Heart right ventricle (tissue), 16 donors: ENCODE data around the gene BNIP5. TPM values are rescaled to one million over a fixed set of nuclear protein-coding genes. Genes with fewer than 3 reads are reported as not detected.

Experiments
- ATAC-seq, 8 donors: fragments of 200-7000 bp; cut with Tn5 transposase; one replicate each; pipeline ENCODE4 v1.9.1; 2020; ENCODE audit warnings: mild to moderate bottlenecking in 8 of 8, moderate library complexity in 8 of 8, moderate number of reproducible peaks in 1 of 8
- DNase-seq, 2 donors: peaks; one replicate each; pipeline ENCODE4 v3.0.0-alpha.2; 2020
- H3K27ac ChIP-seq, 10 donors: fragments of 200-600 bp; sonication (generic) in 2 of 10; one replicate each; pipeline versions ENCODE4 v1.5.0 to v1.8.0; 2020 to 2022; ENCODE audit warnings: mild to moderate bottlenecking in 3 of 10
- H3K27me3 ChIP-seq, 7 donors: fragments of 200-600 bp; one replicate each; pipeline ENCODE4 v1.8.0; 2021 to 2022; ENCODE audit warnings: mild to moderate bottlenecking in 2 of 7
- H3K36me3 ChIP-seq, 9 donors: fragments of 200-600 bp; sonication (generic) in 1 of 9; one replicate each; pipeline versions ENCODE4 v1.5.0 to v1.8.0; 2020 to 2022; ENCODE audit warnings: mild to moderate bottlenecking in 2 of 9
- H3K4me1 ChIP-seq, 9 donors: fragments of 200-600 bp; sonication (generic) in 1 of 9; one replicate each; pipeline versions ENCODE4 v1.5.0 to v1.8.0; 2020 to 2022; ENCODE audit warnings: mild to moderate bottlenecking in 4 of 9
- H3K4me3 ChIP-seq, 10 donors: fragments of 200-600 bp; sonication (generic) in 2 of 10; one replicate each; pipeline versions ENCODE4 v1.5.0 to v1.8.0; 2020 to 2022; ENCODE audit warnings: mild to moderate bottlenecking in 7 of 10, moderate library complexity in 2 of 10
- H3K9me3 ChIP-seq, 11 donors: fragments of 200-600 bp in 10 of 11; sonication (generic) in 2 of 11; one replicate each; pipeline versions ENCODE4 v1.5.0 to v1.8.0; 2013 to 2022; ENCODE audit warnings: mild to moderate bottlenecking in 2 of 11, control low read depth in 1 of 11, moderate library complexity in 1 of 11
- CTCF ChIP-seq, 9 donors: fragments of 200-600 bp; sonication (generic) in 2 of 9; IDR thresholded peaks; one replicate each; pipeline versions ENCODE4 v1.5.0 to v1.8.0; 2021 to 2022; ENCODE audit warnings: antibody characterized with exemption in 9 of 9, mild to moderate bottlenecking in 5 of 9, moderate library complexity in 1 of 9
- WGBS, 2 donors: extraction: QIAGEN DNeasy Blood & Tissue Kit; methylation state at CpG; one replicate each; pipeline ENCODE4 v1.1.7; 2013; ENCODE audit warnings: inconsistent platforms in 1 of 2; 5-methylcytosine and 5-hydroxymethylcytosine counted together
- intact Hi-C, 10 donors: fragments of 100-400 bp; cut with DNase I; formaldehyde crosslinking; loops; one replicate each; pipeline versions ENCODE4 v1.11.1 to v1.14.2; 2022
- polyA plus RNA-seq, 2 donors: library from polyadenylated mRNA; stranded (reverse); fragments of 200-250 nt; gene quantifications; one replicate each; pipeline ENCODE4 v1.2.3, GENCODE V29; 2013
- total RNA-seq, 10 donors: library from RNA; stranded (reverse); fragmentation: NEBNext Ultra II Directional in 3 of 10; extraction: Animal tissue kit (Norgen Biotek cat#: 25700) in 3 of 10; gene quantifications; one replicate each; pipeline versions ENCODE4 v1.2.1 to v1.2.4, GENCODE V29; 2021 to 2023
- donor health status: Arrhythmogenic right ventricular cardiomyopathy.
- donor health status: ischemic (EF 13 %, LVEDD 7.1; RV severe dilation, severe dysfunction).
- donor health status: healthy with polysubstance abuse.
- donor health status: DM: no; HTN: yes; CAD: no.
- donor health status: DM: no; HTN: no; CAD: no.
- donor health status: ischemic (EF 25% LVEDD 6.9; RV normal size, moderate dysfunction).
- donor health status: ischemic (EF 25% LVEDD 5.7; RV mildly dilated, moderate dysfunction).
- donor health status: healthy.
- donor health status: DM: yes; HTN: yes; CAD: no.
- donor health status: Ischemic cardiomyopathy.
- donor health status: ischemic (EF 35%, LVEDD 5.7; RV mildly dilated, moderate dysfunction).
- donor health status: nonischemic (EF 11% LVEDD 7.7; RV severe dilation, severe dysfunction).
- donor health status: DM: yes; HTN: yes; CAD: no.
- donor health status: PGD.
- donor health status: ischemic (EF 29% LVEDD 5.4; RV normal size, mild dysfunction).
- donor health status: nonischemic (EF 23%, LVEDD 6.1; RV moderate dilation, normal function).

Gene BNIP5
- total and polyA plus RNA-seq, 12 donors, result not detected

- intact Hi-C loops, result no loop called here
- Histone ChIP-seq H3K4me1 (peaks cover 0 to 20% (median 0%) of the 10 kb centered on the region in 9 donors), H3K36me3 (no peaks in the 10 kb centered on the region), H3K9me3 (no peaks in the 10 kb centered on the region), H3K27ac (no peak overlapping the region), H3K4me3 (no peak overlapping the region), H3K27me3 (peaks cover 0 to 62% (median 54%) of the 10 kb centered on the region in 7 donors)
- ATAC-seq (no peak), DNase-seq (no peak)
- 74 to 79% methylated on average over 7 of the region's 7 CpGs for WGBS, 2 donors
- no peak for TF ChIP-seq CTCF (IDR thresholded peaks at IDR 0.05)
Observed at GRCh38 chr6:36289281-36289878, 47.3 kb downstream of the BNIP5 start.

- WGBS, 2 donors, result 69 to 83% methylated on average over 5 of the region's 5 CpGs
- no peak for ATAC-seq
- DNase-seq, result no peak
- Histone ChIP-seq H3K36me3 (no peaks in the 10 kb centered on the region), H3K27me3 (peaks cover 0 to 74% (median 53%) of the 10 kb centered on the region in 7 donors), H3K4me1 (peaks cover 0 to 19% (median 0%) of the 10 kb centered on the region in 9 donors), H3K9me3 (no peaks in the 10 kb centered on the region), H3K4me3 (no peak overlapping the region), H3K27ac (no peak overlapping the region)
- intact Hi-C loops, result no loop called here
- TF ChIP-seq CTCF (IDR thresholded peaks at IDR 0.05), result no peak
Observed at GRCh38 chr6:36286858-36287257, 49.8 kb downstream of the BNIP5 start.

- no peak overlapping the region for H3K27ac ChIP-seq
- H3K36me3 ChIP-seq, result no peaks in the 10 kb centered on the region
- DNase-seq, result no peak
- 73 to 88% methylated on average over 1 of the region's 1 CpG for WGBS, 2 donors
- no peak for ATAC-seq
- peaks cover 0 to 70% (median 53%) of the 10 kb centered on the region in 7 donors for H3K27me3 ChIP-seq
- H3K4me1 ChIP-seq, result peaks cover 0 to 13% (median 0%) of the 10 kb centered on the region in 9 donors
- intact Hi-C loops, result no loop called here
- no peak overlapping the region for H3K4me3 ChIP-seq
- TF ChIP-seq CTCF (IDR thresholded peaks at IDR 0.05), result no peak
- no peaks in the 10 kb centered on the region for H3K9me3 ChIP-seq
Observed at GRCh38 chr6:36285797-36286196, 50.9 kb downstream of the BNIP5 start.

GRCh38 chr6:36285187-36285671, 51.5 kb downstream of the BNIP5 start:
- Histone ChIP-seq H3K9me3 (no peaks in the 10 kb centered on the region), H3K27ac (no peak overlapping the region), H3K27me3 (peaks cover 0 to 69% (median 57%) of the 10 kb centered on the region in 7 donors), H3K4me1 (peaks cover 0 to 9% (median 0%) of the 10 kb centered on the region in 9 donors), H3K36me3 (no peaks in the 10 kb centered on the region), H3K4me3 (no peak overlapping the region)
- 16 to 20% methylated on average over 26 of the region's 26 CpGs for WGBS, 2 donors
- intact Hi-C loops, result no loop called here
- no peak for TF ChIP-seq CTCF (IDR thresholded peaks at IDR 0.05)
- ATAC-seq, result no peak
- DNase-seq, result no peak
